GM18861 (cell line): ENCODE measurements around the gene MTA3.

Source experiments
- ATAC-seq: cut with Tn5 transposase; IDR thresholded peaks from one replicate; pipeline ENCODE4 v1.9.1; 2021; ENCODE audit not compliant: unreplicated experiment

The MTA3 gene

GRCh38 chr2:42781181-42781580, 212.7 kb downstream of the MTA3 start:
- no peak for ATAC-seq

GRCh38 chr2:42783511-42783910, 215.1 kb downstream of the MTA3 start:
- ATAC-seq, result no peak

- ATAC-seq, result no peak
Measured at GRCh38 chr2:42784204-42784880, 215.9 kb downstream of the MTA3 start.

DNA sequence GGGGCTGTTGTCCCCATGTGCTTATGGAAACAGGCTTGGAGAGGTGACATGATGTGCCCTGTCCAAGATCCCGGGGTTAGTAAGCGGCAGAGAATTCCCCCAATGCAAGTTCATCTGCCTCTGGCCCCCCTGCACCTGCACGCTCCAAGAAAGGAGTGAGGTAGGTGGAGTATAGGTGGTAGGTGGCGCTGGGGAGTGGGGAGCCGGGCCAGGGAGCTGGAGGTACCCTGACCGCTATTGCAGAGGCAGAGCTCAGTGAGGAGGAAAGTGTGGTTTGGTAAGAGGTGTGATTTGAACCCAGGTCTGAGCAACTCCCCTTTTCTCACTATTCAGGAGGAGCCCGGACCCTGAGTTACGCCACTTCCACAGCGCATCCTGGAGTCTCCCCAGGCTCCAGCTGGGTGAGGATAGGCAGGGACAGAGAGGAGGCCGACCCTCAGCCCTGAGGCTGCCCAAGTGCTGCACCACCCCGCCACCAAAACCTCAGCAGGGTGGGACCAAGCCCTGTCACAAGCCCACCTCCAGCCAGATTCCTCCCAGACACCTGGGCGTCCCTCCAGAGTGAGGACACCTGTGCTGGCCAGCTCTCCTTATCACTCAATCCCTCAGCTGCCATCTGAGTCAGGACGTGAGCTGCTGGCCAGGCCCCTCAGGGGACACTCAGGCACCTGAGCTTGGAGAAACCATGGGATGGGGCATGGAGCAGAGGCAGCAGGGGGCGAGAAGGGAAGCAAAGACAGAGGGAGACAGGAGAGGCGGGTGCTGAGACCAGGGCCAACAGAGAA, 218.3 kb downstream of the MTA3 start:
- ATAC-seq, result no peak

DNA sequence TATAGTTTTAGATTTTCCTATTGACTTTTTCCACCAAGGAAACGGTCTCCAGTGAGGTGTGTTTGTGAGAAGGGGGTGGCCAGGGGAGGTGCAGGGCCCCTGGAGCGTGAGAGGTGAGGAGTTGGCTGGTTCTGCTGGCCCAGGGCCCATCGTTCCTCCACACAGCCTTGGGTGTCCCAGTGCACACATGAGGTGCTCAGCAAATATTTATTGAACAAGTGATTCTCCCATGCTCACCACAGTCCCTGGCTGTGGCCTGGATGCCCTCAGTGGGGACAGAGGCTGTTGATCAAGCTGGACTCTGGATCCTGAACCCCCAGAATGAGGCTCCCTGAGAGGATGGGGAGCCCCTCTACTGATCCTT, 219.0 kb downstream of the MTA3 start:
- no peak for ATAC-seq

GRCh38 chr2:42787788-42788477, 219.5 kb downstream of the MTA3 start:
- ATAC-seq, result no peak

DNA sequence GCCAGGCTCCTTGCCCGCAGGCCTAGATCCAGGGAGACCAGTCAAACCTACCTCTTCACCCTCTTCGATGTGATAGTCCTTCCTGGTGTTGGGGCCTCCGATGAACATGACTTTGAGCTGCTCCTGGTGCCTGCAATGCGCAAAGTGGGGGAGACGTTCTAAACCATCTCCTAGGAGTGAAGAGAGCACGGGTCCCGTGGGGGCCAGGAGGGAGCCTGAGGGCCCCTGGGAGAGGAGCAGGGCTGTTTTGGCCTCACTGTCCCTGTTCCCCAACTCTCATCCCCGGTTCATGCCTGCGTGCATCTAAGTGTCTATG, 220.0 kb downstream of the MTA3 start:
- no peak for ATAC-seq

DNA sequence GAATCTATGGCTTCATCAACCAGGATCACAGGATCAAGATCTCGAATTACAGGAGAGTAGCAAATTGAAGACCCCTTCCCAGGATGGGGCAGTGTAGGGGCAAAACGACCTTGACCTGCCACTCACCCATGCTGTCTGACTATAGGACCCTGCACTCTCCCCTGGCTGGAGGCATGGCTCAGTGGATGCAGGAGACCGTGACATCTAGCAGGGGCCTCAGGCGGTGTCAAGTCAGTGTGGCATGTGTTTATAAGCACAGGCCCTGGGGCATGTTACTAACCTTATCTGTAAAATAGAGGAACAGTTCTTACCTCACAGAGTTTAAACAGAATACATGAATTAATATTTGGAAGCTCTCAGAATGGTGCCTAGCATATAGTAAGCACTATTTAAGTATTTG, 220.4 kb downstream of the MTA3 start:
- no peak for ATAC-seq

DNA sequence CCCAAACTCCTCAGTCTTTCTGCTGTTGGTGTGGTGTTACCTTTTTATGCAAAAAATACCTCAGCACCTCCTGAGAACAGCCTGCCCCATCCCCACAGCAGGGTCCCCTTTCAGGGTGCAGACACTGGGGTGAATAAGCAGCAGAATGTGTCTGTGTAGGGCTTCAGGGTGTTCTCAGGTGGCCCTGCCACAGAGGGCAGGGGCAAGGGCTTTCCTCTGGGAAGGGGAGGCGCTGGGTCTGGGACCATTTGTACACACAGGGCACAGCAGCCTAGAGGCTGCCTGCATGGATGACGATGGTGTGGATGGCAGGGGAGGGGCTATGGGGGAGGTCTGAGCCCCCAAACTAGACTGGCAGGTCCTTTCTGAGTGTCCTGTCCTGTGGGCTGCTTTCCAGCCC, 221.3 kb downstream of the MTA3 start:
- ATAC-seq, result no peak

DNA sequence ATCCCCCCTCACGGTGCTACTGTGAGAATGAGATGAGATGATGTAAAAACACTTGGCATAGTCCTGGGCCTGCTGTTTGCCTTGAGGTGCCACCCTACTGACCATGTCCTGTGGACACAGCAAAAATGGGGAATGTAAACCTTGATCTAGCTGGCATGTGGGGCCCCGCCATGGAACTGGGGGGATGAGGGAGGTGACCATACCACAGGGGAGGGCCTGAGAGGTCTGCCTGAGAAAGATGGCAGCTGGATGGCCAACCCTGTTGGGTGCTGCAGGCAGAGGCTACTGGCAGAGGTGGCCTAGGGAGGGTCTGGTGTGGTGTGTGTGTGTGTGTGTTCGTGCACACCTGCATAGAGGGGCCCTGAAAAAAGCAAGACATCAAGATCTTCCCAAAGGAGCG, 223.2 kb downstream of the MTA3 start:
- no peak for ATAC-seq

DNA sequence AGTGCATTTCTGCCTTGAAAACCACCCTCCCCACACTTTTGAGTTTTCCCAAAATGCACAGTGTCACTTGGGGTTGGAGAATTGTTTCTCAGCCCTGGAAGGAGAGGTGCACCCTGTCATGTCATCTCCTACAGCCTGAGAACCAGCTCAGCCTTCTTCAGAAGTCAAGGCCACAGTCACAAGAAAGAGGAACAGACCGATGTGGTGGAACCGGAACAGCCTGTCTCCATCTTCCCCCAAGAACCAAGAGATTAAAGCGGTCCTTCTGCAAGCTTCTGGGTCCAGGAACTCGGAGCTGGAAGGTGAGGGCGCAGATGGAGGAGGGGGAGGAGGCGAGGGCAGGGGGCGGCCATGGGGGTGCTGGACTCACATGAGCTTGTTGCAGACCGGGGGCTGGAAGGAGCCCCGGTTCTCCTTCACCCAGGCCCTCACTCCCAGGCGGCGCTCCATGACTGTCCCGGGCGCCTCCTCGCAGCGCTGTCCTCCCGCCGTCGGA, 223.7 kb downstream of the MTA3 start:
- no peak for ATAC-seq

- no peak for ATAC-seq
Measured at GRCh38 chr2:42792583-42793333, 224.3 kb downstream of the MTA3 start, which contains the start of gene HAAO. Gene HAAO, minus strand, starts transcription at chr2:42792583. Its CDS starts 47 bp downstream, at chr2:42792536.

DNA sequence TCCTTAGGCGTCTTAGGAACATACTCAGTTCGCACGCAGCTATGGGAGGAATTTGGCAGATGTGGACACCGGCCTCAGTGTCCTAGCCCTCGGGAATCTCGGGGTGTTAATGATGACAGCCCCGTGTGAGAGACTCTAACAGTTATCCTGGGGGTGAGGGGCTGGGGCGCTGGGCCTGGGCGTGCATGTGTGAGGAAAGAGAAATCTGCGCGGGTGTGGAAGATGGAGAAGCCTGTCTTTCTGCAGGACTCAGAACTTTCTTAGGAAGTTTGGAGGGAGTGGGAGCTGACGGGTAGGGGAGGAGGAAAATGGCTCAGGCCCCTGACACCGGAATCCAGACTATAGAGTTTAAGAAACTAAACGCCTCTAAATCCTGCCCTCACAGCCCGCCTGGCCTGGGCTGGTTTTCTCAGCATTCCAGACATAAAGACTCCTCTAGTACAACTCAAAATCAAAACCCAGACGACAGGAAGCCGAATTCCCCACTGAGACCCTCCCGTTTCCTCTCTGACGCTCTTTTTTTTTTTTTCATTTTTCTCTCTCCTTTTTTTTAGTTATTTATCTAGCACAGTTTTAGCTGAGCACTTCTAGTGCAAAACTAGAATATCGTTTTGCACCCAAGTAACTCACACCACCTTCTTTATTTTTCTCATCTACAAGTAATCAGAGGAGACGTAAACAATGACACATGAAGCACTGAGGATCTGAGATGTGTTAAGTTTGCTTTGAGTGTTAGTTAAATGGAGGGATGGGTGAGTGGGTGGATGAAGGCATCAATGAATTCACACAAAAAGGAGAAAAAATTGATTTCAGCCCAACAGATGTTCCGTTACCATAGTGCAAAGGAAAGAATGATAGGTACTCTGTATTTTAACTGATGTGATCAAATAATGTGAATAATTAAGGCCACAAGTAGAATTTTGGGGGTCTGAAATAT, 225.2 kb downstream of the MTA3 start:
- no peak for ATAC-seq

- ATAC-seq, result no peak
Measured at GRCh38 chr2:42794271-42795046, 226.0 kb downstream of the MTA3 start.

- ATAC-seq, result no peak
Measured at GRCh38 chr2:42795275-42795674, 226.8 kb downstream of the MTA3 start.

- peak; percentile 39 for ATAC-seq
Measured at GRCh38 chr2:42795841-42796301, 227.4 kb downstream of the MTA3 start.

GRCh38 chr2:42796427-42797248, 228.2 kb downstream of the MTA3 start:
- no peak for ATAC-seq

GRCh38 chr2:42797281-42797680, 228.8 kb downstream of the MTA3 start:
- ATAC-seq, result no peak
